H1 (cell line): Measurements from ENCODE around the gene HM13. TPM values are rescaled to one million over a fixed set of nuclear protein-coding genes. Genes with fewer than 3 reads are reported as not detected.
A peak's percentile ranks its signal among the peaks of the same experiment; 100 is the strongest.

ENCODE experiments used
- CTCF ChIA-PET: fragments of 300-600 bp; sonication (Branson Sonifier 250); formaldehyde crosslinking; loops from one replicate; lab custom pipeline; 2021; ENCODE audit not compliant: partially characterized antibody; lab: Charles Lee
- POLR2A ChIA-PET: fragments of 300-600 bp; sonication (Branson Sonifier 250); formaldehyde crosslinking; loops from one replicate; lab custom pipeline; 2021; ENCODE audit warnings: inconsistent platforms; ENCODE audit not compliant: partially characterized antibody; lab: Charles Lee
- DNase-seq, 2 experiments: peaks; one replicate each; pipeline versions ENCODE4 v3.0.0 to v3.0.0-alpha.2; 2010 to 2022; ENCODE audit warnings: low spot score in 2 of 2, low read depth in 1 of 2, mixed read lengths in 1 of 2
- FAIRE-seq: peaks from 2 replicates; lab custom pipeline; 2011; peaks lifted over from hg19 to GRCh38; lab: Jason Lieb, UNC
- H2AFZ ChIP-seq: 2 replicates; pipeline ENCODE4 v1.8.1; 2012; ENCODE audit warnings: low read length, inconsistent platforms
- H2AK5ac ChIP-seq: 2 replicates; pipeline ENCODE4 v1.6.1; 2013; ENCODE audit warnings: low read depth, low read length
- H2BK120ac ChIP-seq: replicated peaks from 2 replicates; pipeline ENCODE3; 2013; ENCODE audit warnings: low read depth, low read length, inconsistent platforms
- H2BK12ac ChIP-seq: 2 replicates; pipeline ENCODE4 v1.6.1; 2013; ENCODE audit warnings: low read depth, low read length
- H2BK15ac ChIP-seq: 2 replicates; pipeline ENCODE4 v1.6.1; 2013; ENCODE audit warnings: low read length
- H2BK20ac ChIP-seq: 2 replicates; pipeline ENCODE4 v1.6.1; 2013; ENCODE audit warnings: low read length
- H2BK5ac ChIP-seq: 2 replicates; pipeline ENCODE4 v1.6.1; 2013; ENCODE audit warnings: low read depth, low read length
- H3K14ac ChIP-seq: 2 replicates; pipeline ENCODE4 v1.6.1; 2013; ENCODE audit warnings: inconsistent platforms; ENCODE audit not compliant: insufficient read length
- H3K18ac ChIP-seq: 2 replicates; pipeline ENCODE4 v1.6.1; 2013; ENCODE audit warnings: low read length; ENCODE audit errors: extremely low read depth
- H3K23ac ChIP-seq: 2 replicates; pipeline ENCODE4 v1.6.1; 2013; ENCODE audit warnings: inconsistent platforms; ENCODE audit not compliant: insufficient read length
- H3K23me2 ChIP-seq: 2 replicates; pipeline ENCODE4 v1.6.1; 2013; ENCODE audit warnings: low read depth, low read length
- H3K27ac ChIP-seq: 2 replicates; pipeline ENCODE4 v1.6.1; 2011; ENCODE audit warnings: low read depth, low read length, inconsistent platforms
- H3K27me3 ChIP-seq, 4 experiments: replicated peaks in 1 of 4; 1 replicate in 1 of 4; 2 replicates in 3 of 4; pipeline versions ENCODE4 v1.6.1 to v1.8.1; 2011 to 2013; ENCODE audit warnings: low read length in 3 of 4, mild to moderate bottlenecking in 3 of 4, inconsistent platforms in 2 of 4, mixed read lengths in 2 of 4, moderate library complexity in 1 of 4; ENCODE audit not compliant: control insufficient read depth in 3 of 4, insufficient read depth in 3 of 4; ENCODE audit errors: extremely low read depth in 1 of 4
- H3K36me3 ChIP-seq, 4 experiments: 2 replicates each; pipeline versions ENCODE4 v1.6.1 to v1.8.1; 2011 to 2013; ENCODE audit warnings: mild to moderate bottlenecking in 4 of 4, low read length in 3 of 4, moderate library complexity in 2 of 4, control low read depth in 1 of 4, inconsistent platforms in 1 of 4; ENCODE audit not compliant: insufficient read depth in 4 of 4, control insufficient read depth in 2 of 4
- H3K4ac ChIP-seq: replicated peaks from 2 replicates; pipeline ENCODE3; 2013; ENCODE audit warnings: low read length, low read depth, mixed read lengths, inconsistent platforms; ENCODE audit not compliant: insufficient read length
- H3K4me1 ChIP-seq, 4 experiments: replicated peaks in 1 of 4; 1 replicate in 1 of 4; 2 replicates in 3 of 4; pipeline versions ENCODE4 v1.6.1 to v1.8.1; 2011 to 2013; ENCODE audit warnings: low read length in 3 of 4, inconsistent platforms in 2 of 4, mixed read lengths in 1 of 4; ENCODE audit not compliant: insufficient read depth in 4 of 4, control insufficient read depth in 3 of 4
- H3K4me2 ChIP-seq, 2 experiments: 2 replicates each; pipeline versions ENCODE4 v1.6.1 to v1.8.1; 2011 to 2013; ENCODE audit warnings: low read depth in 2 of 2, low read length in 2 of 2, control low read depth in 1 of 2, inconsistent platforms in 1 of 2, mild to moderate bottlenecking in 1 of 2; ENCODE audit not compliant: insufficient read depth in 1 of 2
- H3K4me3 ChIP-seq, 4 experiments: fragments of 200-600, 300-600 bp in 1 of 4; sonication (generic), shearing (Covaris generic), sonication (Bioruptor Twin) in 1 of 4; 2 replicates each; pipeline versions ENCODE4 v1.5.1 to v1.8.1; 2011 to 2016; ENCODE audit warnings: low read length in 4 of 4, low read depth in 3 of 4, control low read depth in 2 of 4, inconsistent platforms in 2 of 4, mild to moderate bottlenecking in 2 of 4, mixed read lengths in 1 of 4, moderate library complexity in 1 of 4; ENCODE audit not compliant: insufficient read depth in 2 of 4; ENCODE audit errors: extremely low read depth in 1 of 4
- H3K56ac ChIP-seq: replicated peaks from 2 replicates; pipeline ENCODE3; 2013; ENCODE audit warnings: low read depth, mild to moderate bottlenecking, mixed read lengths, low read length, inconsistent platforms; ENCODE audit not compliant: insufficient read length
- H3K79me1 ChIP-seq: 2 replicates; pipeline ENCODE4 v1.6.1; 2013; ENCODE audit warnings: low read depth, low read length, control low read depth
- H3K79me2 ChIP-seq, 2 experiments: 2 replicates each; pipeline versions ENCODE4 v1.6.1 to v1.8.1; 2012 to 2013; ENCODE audit warnings: low read length in 2 of 2, mild to moderate bottlenecking in 2 of 2, inconsistent platforms in 1 of 2; ENCODE audit not compliant: insufficient read depth in 2 of 2, control insufficient read depth in 1 of 2
- H3K9ac ChIP-seq, 4 experiments: replicated peaks in 1 of 4; 1 replicate in 1 of 4; 2 replicates in 3 of 4; pipeline versions ENCODE4 v1.6.1 to v1.8.1; 2011 to 2013; ENCODE audit warnings: low read depth in 3 of 4, low read length in 3 of 4, control low read depth in 2 of 4, mild to moderate bottlenecking in 2 of 4, moderate library complexity in 2 of 4, inconsistent platforms in 1 of 4; ENCODE audit errors: extremely low read depth in 1 of 4
- H3K9me3 ChIP-seq, 2 experiments: 2 replicates each; pipeline versions ENCODE4 v1.6.1 to v1.8.1; 2012 to 2013; ENCODE audit warnings: mild to moderate bottlenecking in 2 of 2, moderate library complexity in 2 of 2, control low read depth in 1 of 2, inconsistent platforms in 1 of 2, low read depth in 1 of 2, low read length in 1 of 2, mixed read lengths in 1 of 2; ENCODE audit not compliant: insufficient read depth in 2 of 2
- H4K20me1 ChIP-seq, 2 experiments: replicated peaks in 1 of 2; 2 replicates each; pipeline versions ENCODE3 to v1.8.1; 2011 to 2013; ENCODE audit warnings: inconsistent platforms in 2 of 2, low read length in 2 of 2, mild to moderate bottlenecking in 1 of 2; ENCODE audit not compliant: insufficient read depth in 2 of 2, control insufficient read depth in 1 of 2
- H4K5ac ChIP-seq: 2 replicates; pipeline ENCODE4 v1.6.1; 2013; ENCODE audit warnings: low read length, low read depth, mixed read lengths, inconsistent platforms; ENCODE audit not compliant: insufficient read length
- H4K8ac ChIP-seq: 2 replicates; pipeline ENCODE4 v1.8.0; 2013; ENCODE audit warnings: mild to moderate bottlenecking, moderate library complexity, low read length, inconsistent platforms; ENCODE audit not compliant: insufficient read depth; ENCODE audit errors: extremely low read depth
- H4K91ac ChIP-seq: replicated peaks from 2 replicates; pipeline ENCODE3; 2013; ENCODE audit warnings: low read length, mixed read lengths, inconsistent platforms; ENCODE audit not compliant: insufficient read length
- MAX ChIP-seq: IDR thresholded peaks from 2 replicates; pipeline ENCODE4 v1.6.1; 2012; ENCODE audit warnings: inconsistent platforms
- NRF1 ChIP-seq: IDR thresholded peaks from 2 replicates; pipeline ENCODE4 v1.6.1; 2011; ENCODE audit warnings: mild to moderate bottlenecking, low read depth, low read length, improper control_type of control experiment
- WGBS, 2 experiments: shearing (Covaris generic) in 1 of 2; methylation state at CpG; one replicate each; pipeline versions ENCODE4 v1.1.6 to v1.1.7; 2013 to 2015; ENCODE audit warnings: low lambda C conversion rate in 2 of 2, mixed read lengths in 2 of 2, inconsistent platforms in 1 of 2, low coverage in 1 of 2, missing lambda C conversion rate in 1 of 2; ENCODE audit not compliant: insufficient replicate concordance in 2 of 2, insufficient coverage in 1 of 2, insufficient read length in 1 of 2; ENCODE audit errors: extremely low coverage in 1 of 2, missing lambda C conversion rate in 1 of 2; 5-methylcytosine and 5-hydroxymethylcytosine counted together
- polyA plus RNA-seq, 7 experiments: library from polyadenylated mRNA; depleted of rRNA in 3 of 7; stranded (reverse) in 5 of 7; unstranded in 2 of 7; fragments of >200 nt in 5 of 7; fragments of 200-250 nt in 2 of 7; gene quantifications; 1 replicate in 5 of 7; 2 replicates in 1 of 7; 4 replicates in 1 of 7; pipeline versions ENCODE4 v1.2.1 to v1.2.3, GENCODE V29; 2011 to 2013; ENCODE audit warnings: missing spikeins in 2 of 7, mixed read lengths in 2 of 7
- total RNA-seq: library from RNA; stranded (reverse); fragmentation: NEBNext Ultra II Directional; extraction: Animal tissue kit (Norgen Biotek cat#: 25700); gene quantifications from 2 replicates; pipeline ENCODE4 v1.2.1, GENCODE V29; 2021

The HM13 gene
- total and polyA plus RNA-seq, 2 of the 8 experiments (the other 6 are each of a cell fraction or from before 2014, with no cell fraction given) = 118 to 183 TPM

DNA sequence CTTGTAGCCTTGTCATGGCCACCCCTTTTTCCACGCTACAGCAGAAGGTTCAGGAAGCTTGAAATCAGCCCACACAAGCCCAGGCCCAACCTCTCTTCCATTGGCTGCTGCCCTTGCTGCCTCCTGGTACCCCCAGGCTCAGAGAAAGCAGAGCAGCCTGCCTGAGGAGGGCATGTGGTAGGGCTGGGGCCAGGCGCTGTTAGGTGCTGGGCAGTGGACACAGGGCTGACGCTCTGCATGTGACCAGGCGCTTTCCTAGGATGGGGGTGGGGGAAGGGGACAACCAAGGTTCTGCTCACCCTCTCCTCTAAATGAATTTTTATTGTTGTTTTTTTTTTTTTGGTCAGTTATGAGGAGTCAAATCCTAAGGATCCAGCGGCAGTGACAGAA lies 54.5 kb downstream of the HM13 start:
- H4K91ac ChIP-seq = peak overlapping the region; percentile 71
- no peaks in the 10 kb centered on the region for H3K27me3 ChIP-seq
- H4K20me1 ChIP-seq = peaks cover 0 to 1% of the 10 kb centered on the region in 2 experiments
- H2AK5ac ChIP-seq = 0 out of 2 replicates have a peak overlapping the region, but pooled peaks have one; percentile 56
- peak overlapping the region; percentile 80 for H3K4ac ChIP-seq
- no peak for TF ChIP-seq NRF1
- 0 out of 2 replicates have a peak, but pooled peaks have one; percentile 5 for TF ChIP-seq MAX
- WGBS, 2 experiments = 78% methylated on average over 5 of the region's 5 CpGs; no CpG with 5 or more reads in 1 of the 2 experiments
- H3K79me1 ChIP-seq = no peaks in the 10 kb centered on the region
- H4K8ac ChIP-seq = no peak overlapping the region
- H3K18ac ChIP-seq = no peak overlapping the region
- H2BK12ac ChIP-seq = 0 out of 2 replicates have a peak overlapping the region, but pooled peaks have one; percentile 1
- peak overlapping the region; percentile 6 for H3K56ac ChIP-seq
- H3K27ac ChIP-seq = no peak overlapping the region
- H3K23me2 ChIP-seq = peaks cover 3% of the 10 kb centered on the region; the same call in 1 of the 2 replicates
- POLR2A ChIA-PET = interaction anchor here (0.8 to 24.3 kb wide), 8 partner anchors 8 to 155 kb away, joined by 3 to 1033 read pairs (median 11); partner anchors contain the start of gene ID1
- no peak overlapping the region for H3K4me2 ChIP-seq
- H3K9ac ChIP-seq = peak overlapping the region in 1 of 4 experiments; percentile 2; a peak in 1 of 7 replicates
- H3K4me1 ChIP-seq = peaks cover 15 to 40% (median 26%) of the 10 kb centered on the region in 4 experiments
- H2BK5ac ChIP-seq = peak overlapping the region; percentile 82; the same call in 1 of the 2 replicates
- FAIRE-seq (no peak), DNase-seq (peak in 1 of 2 experiments; percentile 49)
- H2BK15ac ChIP-seq = 0 out of 2 replicates have a peak overlapping the region, but pooled peaks have one; percentile 29
- no peak overlapping the region for H3K23ac ChIP-seq
- no peak overlapping the region for H4K5ac ChIP-seq
- H3K9me3 ChIP-seq = no peaks in the 10 kb centered on the region
- H2BK20ac ChIP-seq = peak overlapping the region; percentile 93; the same call in 1 of the 2 replicates
- no peak overlapping the region for H3K4me3 ChIP-seq
- 0 out of 4 replicates have a peak, but pooled peaks cover 0 to 2% of the 10 kb centered on the region in 2 experiments for H3K79me2 ChIP-seq
- H2BK120ac ChIP-seq = peak overlapping the region; percentile 16
- H3K36me3 ChIP-seq = peaks cover 8 to 26% (median 13%) of the 10 kb centered on the region in 4 experiments; a peak in 7 of 8 replicates
- H2AFZ ChIP-seq = no peak overlapping the region
- CTCF ChIA-PET = interaction anchor here (0.8 to 30.5 kb wide), 18 partner anchors 10 to 276 kb away, joined by 3 to 1559 read pairs (median 6); partner anchors contain the start of genes BCL2L1, FOXS1 and ID1
- H3K14ac ChIP-seq = no peak overlapping the region
